GM19238 (cell line): ENCODE results near the gene OPRD1.
"Not testable (repeated sequence)": the region's sequence is repeated elsewhere in the genome, so short reads cannot be mapped to it uniquely, and the experiment has no call there.

Experiments used
- DNase-seq: peaks from one replicate; pipeline ENCODE4 v3.0.0; 2011; ENCODE audit warnings: low spot score; ENCODE audit not compliant: insufficient read length

Gene OPRD1

DNA sequence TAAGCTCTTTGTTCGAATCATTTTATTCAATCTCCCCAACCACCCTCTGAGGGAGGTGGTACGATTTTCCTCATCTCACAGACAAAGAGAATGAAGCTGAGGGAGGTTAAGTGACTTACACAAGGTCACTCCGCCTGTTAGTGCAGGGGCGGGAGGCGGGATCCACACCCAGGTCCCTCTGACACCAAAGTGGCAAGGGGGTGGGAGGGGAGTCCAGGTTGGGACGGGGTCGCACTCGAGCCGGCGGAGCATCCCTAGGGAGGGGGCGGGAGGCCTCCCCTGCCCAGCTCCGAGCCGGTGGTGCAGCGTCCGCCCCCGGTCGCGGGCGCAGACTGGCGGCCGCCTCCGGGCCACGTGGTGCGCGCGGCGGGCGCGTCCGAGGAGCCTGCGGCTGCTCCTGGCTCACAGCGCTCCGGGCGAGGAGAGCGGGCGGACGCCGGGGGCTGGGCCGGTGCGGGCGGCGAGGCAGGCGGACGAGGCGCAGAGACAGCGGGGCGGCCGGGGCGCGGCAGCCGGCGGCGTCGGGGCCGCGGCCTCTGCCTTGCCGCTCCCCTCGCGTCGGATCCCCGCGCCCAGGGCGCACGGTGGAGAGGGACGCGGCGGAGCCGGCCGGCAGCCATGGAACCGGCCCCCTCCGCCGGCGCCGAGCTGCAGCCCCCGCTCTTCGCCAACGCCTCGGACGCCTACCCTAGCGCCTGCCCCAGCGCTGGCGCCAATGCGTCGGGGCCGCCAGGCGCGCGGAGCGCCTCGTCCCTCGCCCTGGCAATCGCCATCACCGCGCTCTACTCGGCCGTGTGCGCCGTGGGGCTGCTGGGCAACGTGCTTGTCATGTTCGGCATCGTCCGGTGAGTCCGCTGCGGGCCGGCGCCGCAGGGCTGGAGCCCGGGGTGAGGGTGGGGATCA is at the start of gene OPRD1:
Gene OPRD1 (plus strand): TSS at position 405 of the 903 bp plus-strand sequence. CDS start 214 bp downstream, at position 619.
- DNase-seq, result no peak

- DNase-seq, result no peak
These were observed 45.3 kb upstream of the OPRD1 start for GRCh38 chr1:28766532-28767183.

GRCh38 chr1:28770601-28771165 is 41.3 kb upstream of the OPRD1 start:
- no peak for DNase-seq

GRCh38 chr1:28771921-28772320 is 40.0 kb upstream of the OPRD1 start:
- not testable (repeated sequence) for DNase-seq

GRCh38 chr1:28773105-28773504 is 38.9 kb upstream of the OPRD1 start:
- DNase-seq, result no peak

GRCh38 chr1:28775121-28775942 is 36.6 kb upstream of the OPRD1 start:
- DNase-seq, result peak; percentile 77

DNA sequence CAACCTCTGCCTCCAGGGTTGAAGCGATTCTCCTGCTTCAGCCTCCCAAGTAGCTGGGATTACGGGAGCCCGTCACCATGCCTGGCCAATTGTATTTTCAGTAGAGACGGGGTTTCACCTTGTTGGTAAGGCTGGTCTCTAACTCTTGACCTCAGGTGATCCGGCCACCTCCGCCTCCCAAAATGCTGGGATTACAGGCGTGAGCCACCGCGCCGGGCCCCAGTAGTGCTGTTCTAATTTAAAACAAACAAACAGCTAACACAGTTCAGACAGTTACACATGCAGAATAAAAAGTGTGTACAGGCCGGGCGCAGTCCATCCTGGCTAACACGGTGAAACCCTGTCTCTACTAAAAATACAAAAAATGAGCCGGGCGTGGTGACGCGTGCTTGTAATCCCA is 35.6 kb upstream of the OPRD1 start:
- DNase-seq, result no peak

GRCh38 chr1:28778021-28778420 is 33.9 kb upstream of the OPRD1 start:
- no peak for DNase-seq

DNA sequence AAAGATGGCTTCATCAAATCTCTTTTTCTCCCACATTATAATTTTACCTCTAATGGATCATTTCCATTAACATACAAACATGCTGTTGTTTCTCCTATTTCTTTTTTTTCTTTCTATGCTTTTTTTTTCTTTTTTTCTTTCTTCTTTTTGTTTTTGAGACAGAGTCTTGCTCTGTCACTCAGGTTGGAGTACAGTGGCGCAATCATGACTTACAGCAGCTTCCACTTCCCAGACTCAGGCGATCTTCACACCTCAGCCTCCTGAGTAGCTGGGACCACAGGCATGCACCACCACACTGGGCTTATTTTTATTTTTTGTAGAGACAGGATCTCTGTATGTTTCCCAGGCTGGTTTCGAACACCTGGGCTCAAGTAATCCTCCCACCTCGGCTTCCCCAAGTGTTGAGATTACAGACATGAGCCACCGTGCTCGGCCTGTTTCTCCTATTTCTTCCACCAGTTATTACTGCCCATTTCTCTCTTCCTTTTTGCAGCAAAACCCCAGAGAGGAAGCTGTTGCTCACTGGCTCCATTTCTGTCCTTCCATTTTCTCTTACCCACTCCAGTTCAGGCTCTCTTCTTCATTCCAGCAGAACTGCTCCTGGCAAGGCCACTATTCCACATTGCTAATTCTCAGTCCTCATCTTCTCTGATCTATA is 32.1 kb upstream of the OPRD1 start:
- DNase-seq, result no peak

GRCh38 chr1:28781305-28781704 is 30.7 kb upstream of the OPRD1 start:
- no peak for DNase-seq

GRCh38 chr1:28782011-28782410 is 30.0 kb upstream of the OPRD1 start:
- no peak for DNase-seq

- no peak for DNase-seq
These were observed 28.6 kb upstream of the OPRD1 start for GRCh38 chr1:28783363-28783762.

DNA sequence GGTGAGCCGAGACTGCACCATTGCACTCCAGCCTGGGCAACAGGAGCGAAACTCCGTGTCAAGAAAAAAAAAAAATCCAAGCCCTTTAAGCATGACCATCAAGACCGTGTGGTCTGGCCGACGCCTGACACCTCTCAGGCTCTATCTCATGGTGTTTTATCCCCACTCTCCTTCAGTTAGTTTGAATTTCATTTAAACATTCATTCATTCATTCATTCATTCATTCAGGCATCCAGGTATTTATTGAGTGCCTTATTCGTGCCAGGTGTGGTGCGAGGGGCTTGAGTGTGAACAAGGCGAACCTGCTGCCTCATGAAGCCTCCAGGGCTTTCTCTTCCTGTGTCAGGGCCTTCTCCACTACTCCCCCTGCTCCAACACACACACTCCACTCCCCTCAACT is 22.6 kb upstream of the OPRD1 start:
- DNase-seq, result no peak

- DNase-seq, result no peak
These were observed 22.2 kb upstream of the OPRD1 start for GRCh38 chr1:28789816-28790215.

DNA sequence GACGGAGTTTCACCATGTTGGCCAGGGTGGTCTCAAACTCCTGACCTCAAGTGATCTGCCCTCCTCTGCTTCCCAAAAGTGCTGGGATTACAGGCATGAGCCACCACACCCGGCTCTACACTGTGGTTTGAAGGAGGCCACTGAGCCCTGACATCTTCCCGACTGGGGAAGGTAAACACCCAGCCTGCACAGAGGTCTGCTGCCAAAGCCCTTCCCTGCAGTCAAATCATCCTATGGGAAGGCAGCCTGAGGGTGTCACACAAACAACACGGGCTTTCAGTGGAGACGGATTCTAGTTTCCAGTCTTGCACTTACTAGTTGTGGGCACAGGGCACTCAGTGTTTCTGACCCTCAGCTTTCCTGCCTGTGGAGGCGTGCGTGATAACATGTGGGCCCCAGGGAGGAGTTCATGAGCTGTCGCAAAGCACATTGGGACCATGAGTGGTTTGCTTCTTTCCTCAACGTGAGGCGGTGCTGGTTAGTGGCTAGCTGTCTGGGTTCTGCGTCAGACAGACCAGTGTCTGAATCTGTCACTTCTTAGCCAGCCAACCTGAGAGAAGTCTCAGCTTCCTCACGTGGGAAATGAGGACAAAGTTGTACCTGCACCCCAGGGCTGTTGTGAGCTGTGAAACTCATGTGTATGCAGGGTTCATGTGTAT is 21.5 kb upstream of the OPRD1 start:
- no peak for DNase-seq

DNA sequence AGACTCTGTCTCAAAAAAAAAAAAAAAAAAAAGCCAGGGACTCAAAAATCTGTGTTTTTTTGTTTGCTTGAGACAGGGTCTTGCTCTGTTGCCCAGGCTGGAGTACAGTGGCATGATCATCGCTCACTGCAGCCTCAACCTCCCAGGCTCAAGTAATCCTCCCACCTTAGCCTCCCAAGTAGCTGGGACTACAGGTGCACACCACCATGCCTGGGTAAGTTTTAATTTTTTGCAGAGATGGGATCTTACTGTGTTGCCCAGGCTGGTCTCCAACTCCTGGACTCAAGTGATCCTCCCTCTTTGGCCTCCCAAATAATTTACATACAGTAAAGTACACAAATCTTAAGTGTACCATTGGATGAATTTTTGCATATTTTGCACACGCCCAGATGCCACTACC is 20.0 kb upstream of the OPRD1 start:
- not testable (repeated sequence) for DNase-seq

DNA sequence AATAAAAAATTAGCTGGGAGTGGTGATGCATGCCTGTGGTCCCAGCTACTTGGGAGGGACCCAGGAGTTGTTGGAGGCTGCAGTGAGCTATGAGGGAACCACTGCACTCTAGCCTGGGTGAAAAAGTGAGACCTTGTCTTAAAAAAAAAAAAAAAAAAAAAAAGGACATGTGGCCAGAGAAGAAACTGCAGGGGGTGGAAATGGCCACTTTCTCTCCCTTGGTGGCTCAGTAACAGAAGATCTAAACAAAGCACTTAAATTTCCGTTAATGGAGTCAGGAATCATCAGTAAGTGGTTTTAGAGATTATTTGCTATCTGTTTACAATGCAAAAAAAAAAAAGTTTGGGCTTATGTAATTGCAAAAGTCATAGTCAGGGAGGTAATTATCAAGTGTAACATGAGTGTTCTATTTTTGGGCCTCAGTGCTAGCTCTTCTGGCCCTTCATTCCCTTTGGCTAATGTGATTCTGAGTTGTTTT is 19.3 kb upstream of the OPRD1 start:
- no peak for DNase-seq

- not testable (repeated sequence) for DNase-seq
These were observed 17.4 kb upstream of the OPRD1 start for GRCh38 chr1:28794582-28794981.

DNA sequence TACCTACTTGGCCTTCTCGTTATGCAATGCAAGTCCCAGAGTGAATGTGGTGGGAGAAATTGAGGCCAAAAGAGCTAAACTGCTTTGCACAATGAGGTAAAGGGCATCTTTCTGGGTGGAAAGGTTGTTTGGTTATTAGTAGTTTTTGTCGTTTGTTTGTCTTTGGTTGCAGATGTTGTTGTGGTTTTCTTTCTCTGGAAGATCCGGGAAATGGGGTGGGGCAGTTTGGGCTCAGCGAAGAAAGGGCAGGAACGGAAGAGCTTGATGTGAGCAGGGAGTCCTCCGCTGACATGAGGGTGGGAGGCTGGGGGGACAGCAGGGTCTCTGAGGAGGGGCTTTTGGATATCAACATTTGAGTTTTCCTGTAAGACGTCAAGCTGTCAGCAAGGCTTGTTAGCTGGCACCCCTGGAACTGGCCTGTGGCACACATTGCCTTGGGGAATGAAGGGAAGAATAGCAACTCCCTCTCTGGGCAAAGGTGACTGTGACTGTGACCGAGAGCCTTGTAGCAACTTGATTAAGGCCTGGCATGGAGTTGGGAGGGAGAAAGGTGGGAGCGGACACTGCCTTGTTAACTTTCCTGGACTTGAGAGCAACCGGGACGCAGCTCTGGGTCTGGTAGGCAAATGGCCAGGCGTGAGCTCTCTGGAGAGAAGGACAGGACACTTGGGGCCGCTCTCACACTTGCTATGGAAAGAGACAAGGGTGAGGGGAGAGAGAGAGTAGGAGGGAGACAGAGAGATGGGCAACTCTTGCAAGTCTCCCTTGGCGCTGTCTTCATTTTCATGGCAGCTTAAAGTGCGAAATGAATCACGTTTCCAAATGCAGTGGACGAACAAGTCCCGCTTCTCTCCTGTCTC is 15.4 kb upstream of the OPRD1 start:
- no peak for DNase-seq
